Activated CD4-positive, CD25-positive, alpha-beta regulatory T cell treated with anti-CD3 and anti-CD28 coated beads, Interleukin-2, amount 50 U/mL, for 16 hours (primary cell): ENCODE data around the gene GRIA1.

Experiments used
- DNase-seq: peaks from one replicate; pipeline ENCODE4 v3.0.0-alpha.2; 2020; ENCODE audit warnings: low read depth, low spot score

GRIA1 gene

DNA sequence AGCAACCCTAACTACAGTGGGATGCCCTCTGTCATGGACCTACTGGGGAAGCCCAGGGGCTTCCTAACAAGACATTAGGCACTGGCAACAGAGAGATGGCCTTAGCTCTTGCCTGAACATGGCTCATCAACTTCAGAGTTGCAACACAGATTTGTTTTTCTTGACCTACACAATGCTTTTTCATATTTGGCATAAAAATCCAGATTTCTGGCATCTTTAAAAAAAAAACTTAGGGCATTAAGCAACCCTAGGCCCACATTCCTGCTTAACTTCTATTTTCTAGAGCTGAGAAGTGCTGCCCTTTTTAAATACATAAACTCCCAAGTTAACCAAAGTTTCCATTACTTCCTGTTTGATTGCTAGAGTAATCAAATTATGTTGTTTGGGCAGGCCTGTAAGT lies 8.0 kb downstream of the GRIA1 start:
- no peak for DNase-seq

DNA sequence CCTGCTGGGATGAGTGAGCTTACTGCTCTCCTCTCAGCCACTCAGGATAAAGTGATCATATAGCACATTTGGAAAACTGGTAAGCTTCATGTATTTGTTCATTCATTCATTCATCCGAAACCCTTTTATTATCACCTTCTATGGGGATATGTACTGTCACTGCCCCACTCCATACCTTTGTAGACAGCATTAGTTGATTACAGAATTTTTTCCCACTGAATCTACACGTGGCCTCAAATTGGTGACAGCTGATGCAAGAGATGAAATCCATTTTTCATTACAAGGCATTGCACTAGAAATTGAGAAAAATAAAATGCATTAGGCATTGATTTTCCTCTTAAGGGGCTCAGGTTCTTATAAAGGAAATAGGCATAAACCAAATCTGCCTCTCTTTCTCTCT lies 9.7 kb downstream of the GRIA1 start:
- no peak for DNase-seq

DNA sequence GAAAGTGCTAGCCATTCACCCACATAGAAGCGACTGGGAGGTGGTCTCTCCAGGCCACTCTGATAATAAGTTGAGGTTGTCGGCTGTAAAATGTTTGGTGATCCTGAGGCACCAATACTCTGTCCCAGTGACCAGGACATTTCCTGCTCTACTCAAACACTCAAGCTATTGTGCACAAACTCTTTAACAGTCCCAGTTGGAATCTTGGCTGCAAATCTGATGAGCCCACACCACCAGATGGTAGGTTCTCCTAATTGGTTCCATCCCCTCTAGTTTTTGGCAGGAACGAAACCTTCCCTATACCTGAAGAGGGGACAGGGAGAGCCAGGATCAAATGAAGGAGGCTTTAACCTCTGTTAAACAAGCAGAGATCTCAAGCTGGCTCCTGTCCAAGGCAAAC lies 14.3 kb downstream of the GRIA1 start:
- no peak for DNase-seq

DNA sequence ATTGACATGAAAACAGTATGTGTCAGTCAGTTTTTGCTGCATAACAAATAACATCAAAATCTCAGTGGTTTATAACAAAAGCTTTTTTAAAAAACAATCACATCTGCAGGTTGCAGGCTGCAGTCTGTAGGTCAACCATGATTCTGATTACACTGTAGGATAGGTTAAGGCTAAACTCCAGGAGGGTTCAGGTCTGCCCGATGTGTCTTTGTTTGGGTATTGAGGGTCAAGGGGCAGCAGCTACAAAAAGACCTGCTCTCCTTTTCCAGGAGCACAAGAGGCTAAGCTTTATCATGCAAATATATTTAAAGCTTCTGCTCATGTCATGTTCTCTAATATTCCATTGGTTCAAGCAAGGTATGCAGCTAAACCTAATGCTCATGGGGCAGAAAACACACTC lies 18.2 kb downstream of the GRIA1 start:
- DNase-seq: no peak

DNA sequence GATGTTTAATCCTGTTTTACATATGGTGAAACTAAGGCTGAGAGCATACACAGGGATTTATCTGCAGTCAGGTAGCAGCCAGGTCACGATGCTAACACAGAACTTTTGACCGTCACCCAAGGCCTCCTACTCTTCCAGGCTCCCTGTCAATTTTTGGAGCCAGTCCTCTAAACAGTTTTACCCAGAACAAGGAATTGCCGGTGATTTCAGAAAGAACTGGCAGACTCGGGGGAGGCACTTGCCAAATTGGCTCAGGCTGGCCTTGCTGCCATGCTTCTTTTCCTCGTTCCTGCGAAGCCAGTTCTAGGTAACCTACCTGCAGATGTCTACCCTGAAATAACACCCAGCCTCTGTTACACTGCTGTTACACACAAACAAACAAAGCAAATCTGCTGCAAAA lies 21.2 kb downstream of the GRIA1 start:
- no peak for DNase-seq

DNA sequence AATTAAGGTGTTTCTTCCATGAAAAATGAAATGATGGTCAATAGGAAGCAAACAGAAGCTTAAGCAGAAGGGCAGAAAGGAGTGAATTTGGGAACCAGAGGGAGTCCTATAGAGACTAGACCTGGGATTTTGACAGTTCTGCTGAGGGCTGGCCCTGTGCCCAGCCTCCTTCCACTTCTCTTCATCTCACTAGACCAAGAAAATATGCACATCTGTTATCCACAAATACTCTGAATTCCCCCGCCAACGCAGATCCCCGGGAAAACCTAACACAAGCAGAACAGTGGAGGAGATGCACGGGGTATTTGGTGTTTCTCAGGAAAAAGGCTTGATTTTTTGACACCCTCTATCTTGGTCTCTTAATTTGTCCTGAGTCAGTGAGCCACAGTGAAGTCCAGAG lies 22.7 kb downstream of the GRIA1 start:
- no peak for DNase-seq

DNA sequence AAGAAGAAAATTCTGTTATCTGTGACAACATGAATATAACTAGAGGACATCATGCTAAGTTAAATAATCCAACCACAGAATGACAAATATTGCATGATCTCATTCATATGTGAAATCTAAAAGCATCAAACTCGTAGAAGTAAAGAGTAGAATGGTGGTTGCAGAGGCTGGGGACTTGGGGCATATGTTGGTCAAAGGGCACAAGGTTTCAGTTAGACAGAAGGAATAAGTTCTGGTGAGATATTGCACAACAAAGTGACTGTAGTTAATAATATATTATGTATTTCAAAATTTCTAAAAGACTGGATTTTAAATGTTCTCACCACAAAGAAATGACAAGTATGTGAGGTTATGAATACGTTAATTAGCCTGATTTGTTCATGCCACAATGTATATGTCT lies 24.8 kb downstream of the GRIA1 start:
- DNase-seq: no peak

DNA sequence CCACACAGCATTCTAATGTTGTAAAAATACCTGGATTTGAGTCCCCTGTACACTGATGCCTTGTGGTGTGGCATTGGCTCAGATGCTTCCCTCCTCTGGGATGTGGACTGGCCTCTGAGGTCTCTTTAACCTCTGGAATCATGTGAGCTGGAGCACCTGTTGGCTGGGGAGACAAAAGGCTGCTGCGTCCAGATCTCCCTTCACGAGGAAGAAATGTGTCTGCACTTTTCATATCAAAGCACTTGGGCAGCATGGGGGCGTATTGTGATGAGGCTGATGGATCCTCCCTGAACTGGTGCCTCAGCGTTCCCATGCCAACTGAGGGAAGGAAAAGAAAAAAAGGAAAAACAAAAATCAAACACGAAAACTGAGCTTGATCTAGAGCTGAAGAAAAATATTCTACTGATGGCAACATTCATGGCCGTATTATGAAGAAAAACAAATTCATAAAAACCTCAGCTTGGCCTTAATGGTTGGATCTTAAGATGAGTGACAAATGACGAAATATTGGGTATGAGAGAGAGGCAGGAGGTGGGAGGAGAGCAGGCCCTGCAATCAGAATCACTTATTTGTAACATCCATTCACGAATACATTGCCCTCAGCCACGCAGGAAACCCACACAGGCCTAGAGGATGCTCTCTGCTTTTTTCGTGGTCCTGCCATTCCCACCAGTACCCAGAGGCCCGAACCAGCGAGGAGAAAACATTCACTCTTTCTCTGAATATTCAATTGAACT lies 26.2 kb downstream of the GRIA1 start:
- no peak for DNase-seq

DNA sequence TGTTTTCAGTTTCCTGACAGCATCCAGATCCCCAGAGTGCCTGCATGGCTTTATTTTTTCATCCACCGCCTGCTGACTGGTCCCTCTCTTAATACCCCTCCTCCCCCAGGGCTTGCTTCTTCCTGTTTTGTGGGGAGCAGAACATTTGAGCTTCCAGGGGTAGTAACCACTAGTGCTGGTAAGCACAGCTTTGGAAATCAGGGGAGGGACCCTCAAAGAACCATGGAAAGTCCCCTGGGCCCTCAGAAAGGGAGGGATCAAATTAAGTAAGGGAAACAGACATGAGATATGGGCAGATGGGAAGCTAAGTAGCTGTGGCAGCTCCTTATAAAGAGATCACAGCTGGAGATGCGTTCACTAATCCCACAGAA lies 26.8 kb downstream of the GRIA1 start:
- DNase-seq: no peak

DNA sequence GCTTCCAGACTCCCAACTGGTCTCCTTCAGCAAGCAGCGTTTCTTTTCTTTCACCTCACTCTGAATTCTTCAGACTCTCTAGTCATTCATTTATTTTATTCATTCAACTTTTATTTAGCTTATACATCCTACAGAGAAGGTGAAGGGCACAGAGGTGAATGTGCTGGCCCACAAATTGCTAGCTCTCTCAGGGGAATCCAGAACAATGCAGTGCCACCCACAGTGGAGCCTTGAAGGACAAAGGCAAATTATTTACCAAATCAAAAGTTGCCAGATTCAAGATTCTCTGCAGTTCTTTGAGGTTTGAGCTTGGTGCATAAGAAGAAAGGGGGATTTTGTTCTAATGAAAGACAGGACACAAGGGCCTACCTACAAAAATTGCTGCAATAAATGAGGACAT lies 29.7 kb downstream of the GRIA1 start:
- no peak for DNase-seq

DNA sequence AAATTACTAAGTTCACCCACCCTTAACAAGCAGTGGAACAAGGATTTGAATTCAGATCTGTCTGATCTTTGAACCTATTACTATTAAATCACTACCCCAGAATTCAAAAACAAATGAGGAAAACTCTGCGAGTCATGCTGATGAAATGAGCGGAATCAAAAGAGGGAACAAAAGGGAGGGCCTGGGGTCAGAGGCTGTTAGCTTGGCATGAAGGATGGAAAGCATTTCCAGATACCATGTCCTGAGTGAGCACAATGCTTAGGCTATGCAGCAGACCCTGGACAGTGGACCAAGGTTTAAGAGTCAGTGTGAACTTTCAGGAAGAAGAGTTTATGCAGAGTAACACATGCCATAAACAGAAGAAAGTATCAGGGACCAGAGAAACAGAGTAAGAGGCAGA lies 30.5 kb downstream of the GRIA1 start:
- DNase-seq: no peak

DNA sequence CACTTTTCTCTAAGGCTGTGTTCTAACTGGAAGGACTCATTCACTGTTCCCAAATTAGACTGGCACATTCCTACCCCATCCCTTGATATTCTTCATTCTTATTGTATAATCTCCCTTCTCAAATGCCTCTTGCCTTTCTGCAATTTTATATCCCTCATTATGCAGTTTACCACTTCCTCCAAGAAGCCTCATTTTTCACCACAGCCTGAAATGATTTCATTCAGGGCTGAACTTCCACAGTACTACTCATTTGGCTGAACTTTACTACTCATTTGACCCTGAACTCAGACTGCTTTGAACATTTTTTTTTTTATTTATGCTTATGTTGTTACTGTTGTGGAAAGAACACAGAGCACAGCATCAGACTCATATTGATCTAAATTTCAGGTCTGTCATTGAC lies 32.7 kb downstream of the GRIA1 start:
- DNase-seq: no peak

DNA sequence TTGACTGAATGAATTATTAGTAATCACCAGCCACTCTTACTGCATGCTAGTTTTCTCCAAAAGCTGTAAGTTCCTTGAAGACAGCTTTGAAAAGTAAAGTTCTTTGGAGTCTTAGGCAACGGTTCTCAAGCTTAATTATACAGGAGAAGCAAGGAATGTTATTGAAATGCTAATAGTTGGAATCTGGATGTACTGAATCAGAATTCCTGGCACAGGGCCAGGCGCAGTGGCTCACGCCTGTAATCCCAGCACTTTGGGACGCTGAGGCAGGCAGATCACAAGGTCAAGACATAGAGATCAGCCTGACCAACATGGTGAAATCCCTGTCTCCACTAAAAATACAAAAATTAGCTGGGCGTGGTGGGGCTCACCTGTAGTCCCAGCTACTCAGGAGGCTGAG lies 33.4 kb downstream of the GRIA1 start:
- DNase-seq: no peak

DNA sequence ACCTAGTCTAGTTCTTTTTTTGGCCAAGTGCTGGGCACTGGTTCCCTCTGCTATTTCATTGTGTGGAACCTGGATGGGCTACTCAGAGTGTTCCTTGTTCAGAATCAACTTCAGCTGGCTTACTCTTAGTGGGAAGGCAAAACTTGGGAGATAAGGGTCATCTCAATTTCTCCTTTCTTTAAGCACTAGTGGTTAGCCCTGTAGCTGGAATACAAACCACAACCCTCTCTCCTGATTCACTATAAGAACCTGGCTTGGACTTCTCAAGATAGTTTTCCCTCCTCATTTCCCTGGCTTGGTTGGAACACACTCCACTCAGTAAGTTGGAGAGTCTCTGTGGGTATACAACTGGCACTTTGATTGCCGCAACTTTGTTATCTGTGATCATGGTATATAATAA lies 35.1 kb downstream of the GRIA1 start:
- DNase-seq: no peak

DNA sequence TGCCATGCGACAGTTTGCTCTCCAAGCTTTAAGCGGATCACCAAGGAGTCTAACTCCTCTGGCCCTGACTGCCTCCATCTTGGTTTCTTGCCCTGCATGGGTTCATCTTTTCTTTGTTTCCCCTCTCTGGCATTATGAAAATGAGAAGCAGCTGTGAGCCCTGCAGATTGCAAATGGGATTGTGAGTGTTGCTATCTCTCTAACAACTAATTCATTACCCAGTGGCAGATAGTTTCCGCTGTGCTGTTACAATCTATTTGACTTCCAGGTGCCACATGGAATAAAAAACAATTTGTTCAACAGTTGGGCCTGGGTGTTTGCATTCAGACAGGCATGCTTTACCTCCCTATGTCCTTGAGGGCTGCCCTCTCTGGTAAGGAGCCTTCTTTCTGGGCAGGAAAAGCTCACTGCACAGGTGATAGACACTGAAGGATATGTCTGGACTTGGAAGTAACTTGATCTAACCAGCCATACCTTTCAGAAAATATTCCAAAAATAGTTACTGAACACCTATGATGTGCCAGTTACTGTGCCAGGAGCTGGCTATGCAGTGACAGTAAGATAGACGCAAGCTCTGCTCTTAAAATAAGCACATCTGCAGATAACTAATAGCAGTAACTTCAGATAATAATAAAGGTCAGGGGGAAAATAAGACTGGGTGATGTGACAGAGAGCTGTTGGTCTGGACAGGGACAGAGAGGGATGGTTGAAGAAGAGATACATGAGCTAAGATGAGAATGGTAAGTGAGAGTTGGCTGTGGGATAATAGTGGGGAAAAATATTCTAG lies 40.1 kb downstream of the GRIA1 start:
- no peak for DNase-seq

DNA sequence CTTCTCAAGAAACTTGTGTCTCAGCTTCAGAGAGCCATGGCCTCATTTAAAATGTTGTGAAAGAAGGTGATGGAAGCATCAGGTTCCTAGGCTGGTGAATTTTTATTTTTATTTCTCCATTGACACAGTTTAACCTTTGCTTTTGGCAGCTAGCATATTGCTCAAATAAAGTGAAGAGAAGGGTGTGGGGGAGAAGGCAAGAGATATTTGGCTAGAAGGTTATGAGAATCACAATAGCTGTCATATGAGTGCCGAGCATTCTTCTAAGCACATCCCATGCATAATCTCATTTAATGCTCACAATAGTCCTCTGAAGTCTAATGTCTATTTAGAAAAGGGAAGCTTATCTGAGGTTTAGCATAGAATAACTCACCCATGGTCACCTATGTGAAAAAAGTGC lies 43.1 kb downstream of the GRIA1 start:
- no peak for DNase-seq

DNA sequence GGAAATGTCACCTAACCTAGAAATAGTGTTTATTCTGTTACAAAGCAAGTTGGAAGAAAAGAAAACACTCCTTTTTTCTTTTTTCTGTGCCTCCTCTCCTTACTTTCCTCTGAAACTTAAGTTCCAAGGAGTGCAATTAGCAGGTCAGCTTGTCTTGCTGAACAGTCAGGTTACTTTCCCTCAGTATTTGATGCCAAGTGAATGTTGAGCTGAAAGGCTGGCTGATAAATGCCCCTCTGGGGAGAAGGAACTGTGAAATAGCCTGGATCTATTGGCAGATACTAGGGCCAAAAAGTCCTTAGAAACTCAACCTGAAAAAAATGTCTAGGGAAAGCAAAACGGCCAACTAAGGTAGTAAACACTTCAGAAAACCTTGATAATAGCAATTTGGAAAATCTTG lies 43.6 kb downstream of the GRIA1 start:
- no peak for DNase-seq

DNA sequence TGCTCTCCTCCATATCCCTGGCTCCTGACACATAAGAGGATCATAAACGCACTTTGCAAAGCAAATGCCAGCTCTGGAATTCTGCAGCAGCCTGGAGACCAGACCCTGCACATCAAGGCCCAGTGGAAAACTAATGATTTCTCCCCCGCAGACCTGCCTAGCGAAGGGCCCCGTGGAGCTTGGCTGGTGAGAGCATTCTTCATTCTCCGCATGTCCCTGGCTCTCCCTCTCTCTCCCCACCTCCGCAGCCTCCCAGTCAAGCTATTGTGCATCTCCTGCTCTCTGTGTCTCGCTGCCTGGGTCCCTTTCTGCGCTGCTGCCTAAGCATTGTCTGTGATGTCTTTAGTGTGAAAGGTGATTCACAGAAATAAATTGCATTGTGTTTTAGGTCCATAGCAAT lies 46.7 kb downstream of the GRIA1 start:
- DNase-seq: no peak

DNA sequence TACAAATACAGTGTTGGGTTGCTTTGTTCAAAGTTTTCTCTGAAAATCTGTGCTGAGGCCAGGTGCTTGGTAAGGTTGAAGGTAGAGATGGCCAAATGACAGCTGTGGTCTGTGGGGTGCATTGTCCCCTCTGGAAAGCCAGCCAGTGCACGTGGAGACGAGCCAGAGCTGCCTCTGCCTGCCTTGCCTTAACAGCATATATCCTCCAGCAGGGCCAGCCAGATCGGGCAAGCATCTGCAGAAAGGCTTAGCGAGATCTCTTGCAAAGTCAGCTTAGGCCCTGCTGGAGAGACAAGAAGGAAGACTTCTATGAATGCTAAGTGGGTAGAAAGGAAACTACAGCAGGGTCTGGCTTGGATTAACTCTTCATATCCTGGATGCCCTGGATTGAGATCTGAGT lies 49.5 kb downstream of the GRIA1 start:
- no peak for DNase-seq

DNA sequence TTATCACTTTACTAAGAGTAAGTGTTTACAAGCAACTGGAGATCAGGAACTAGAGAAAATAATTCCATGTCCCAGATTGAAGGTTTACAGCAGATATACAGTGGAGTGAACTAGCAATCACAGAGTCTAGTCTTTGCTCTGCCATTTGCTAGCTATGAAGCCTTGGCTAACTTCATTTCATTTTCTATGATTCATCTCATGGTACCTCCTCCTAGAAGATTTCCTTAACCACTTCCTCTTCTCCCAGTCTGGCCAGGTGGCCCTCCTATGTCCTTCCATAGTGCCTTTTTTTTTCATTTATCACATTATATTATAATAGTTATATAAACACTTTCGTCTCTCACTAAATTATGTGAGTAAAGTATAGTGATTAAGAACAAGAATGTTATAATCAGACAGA lies 52.1 kb downstream of the GRIA1 start:
- no peak for DNase-seq

DNA sequence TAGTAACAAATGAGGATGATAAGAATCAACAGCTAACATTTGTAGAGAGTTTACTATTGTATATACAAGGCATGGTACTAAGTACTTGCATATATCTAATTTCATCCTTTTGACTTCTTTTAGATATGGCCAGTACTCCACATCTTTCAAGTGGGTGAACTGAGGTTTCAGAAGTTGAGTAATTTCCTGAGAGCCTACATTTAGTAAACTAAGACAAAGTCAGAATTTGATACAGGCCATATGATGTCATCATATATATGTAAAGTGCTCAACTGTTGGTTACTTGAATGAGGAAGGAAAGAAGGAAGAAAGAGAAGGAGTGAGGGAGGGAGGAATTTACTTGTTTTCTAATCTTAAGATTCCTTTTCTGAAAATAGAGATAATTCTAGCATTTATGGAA lies 52.8 kb downstream of the GRIA1 start:
- no peak for DNase-seq

DNA sequence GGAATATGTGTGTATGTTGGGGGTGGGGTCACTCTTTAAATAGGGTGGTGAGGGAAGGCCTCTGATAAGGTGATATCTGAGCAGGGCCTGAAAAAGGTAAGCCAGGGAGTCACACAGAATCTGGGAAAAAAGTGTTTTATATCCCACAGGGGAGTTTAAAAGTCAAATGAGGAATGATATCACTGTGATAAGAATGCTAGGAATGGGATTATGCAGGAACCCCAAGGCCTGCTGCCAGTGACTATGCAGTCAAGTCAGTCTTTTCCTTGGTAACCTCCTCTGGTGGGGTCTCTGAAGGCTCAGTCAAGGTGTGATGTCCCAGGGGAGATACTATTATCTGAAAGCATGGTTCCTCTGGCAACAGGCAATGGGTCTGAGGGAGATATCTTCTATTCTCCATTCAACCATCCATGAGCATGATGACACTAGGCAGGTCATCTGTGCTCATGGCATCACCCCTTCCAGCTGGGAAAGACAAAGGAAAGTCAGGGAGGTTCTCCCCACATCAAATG lies 53.5 kb downstream of the GRIA1 start:
- no peak for DNase-seq

DNA sequence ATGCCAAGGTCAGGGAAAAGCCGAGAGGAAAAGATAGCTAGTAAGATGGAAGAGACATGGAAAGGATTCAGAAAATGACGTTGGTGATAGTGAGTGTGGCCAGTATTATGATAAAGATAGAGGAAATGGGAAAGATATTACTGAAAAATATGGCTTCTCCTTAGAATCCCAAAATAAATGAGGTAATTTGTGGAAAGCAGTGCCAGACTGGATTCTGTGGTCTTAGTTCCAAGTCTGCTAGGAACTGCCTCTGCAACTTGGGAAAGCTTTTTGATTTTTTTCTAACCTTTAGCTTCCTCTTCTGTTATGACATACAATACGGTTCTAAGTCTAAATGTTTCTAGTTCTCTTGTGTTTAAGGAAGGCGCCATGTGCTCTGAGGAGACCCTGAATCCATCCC lies 54.2 kb downstream of the GRIA1 start:
- DNase-seq: no peak
